Measurements from ENCODE around the gene CDCA4.

The CDCA4 gene

DNA sequence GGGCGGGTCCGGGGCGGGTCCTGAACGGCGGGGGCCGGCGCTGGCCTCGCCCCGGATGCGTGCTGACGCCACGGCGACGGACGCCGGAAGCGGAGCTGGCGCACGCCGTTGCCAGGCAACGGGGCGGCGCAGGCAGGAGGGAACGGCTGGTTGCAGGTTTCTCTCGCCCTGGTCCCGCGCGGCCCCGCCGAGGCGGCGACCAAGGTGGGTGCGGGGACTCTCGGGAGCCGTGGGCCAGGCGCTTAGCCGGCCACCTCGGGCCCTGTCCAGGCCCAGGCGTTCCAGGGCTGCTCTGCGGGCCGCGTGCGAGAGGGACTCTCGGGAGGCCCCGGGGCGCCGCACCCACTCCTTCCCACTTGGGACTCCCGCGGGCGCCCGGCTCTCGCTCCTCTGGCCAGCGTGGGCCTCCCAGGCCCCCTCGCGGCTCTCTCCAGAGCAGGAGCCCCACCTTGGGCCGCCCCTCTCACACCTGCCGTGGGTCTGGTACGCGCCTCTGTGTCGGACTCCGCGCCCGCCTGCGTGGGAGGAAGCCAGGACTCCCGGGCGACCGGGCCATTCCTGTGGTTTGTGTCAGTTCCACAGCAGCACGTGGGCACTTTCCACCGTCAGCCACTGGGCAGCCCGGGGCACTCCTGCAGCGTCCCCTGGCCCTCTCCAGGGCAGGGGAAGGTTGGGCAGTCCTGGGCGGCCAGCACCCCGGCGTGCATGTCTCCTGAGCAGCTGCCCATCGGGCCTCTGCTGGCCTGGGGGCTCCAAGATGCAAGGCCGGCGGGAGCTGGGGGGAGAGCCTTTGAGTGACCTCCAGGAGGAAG lies 35.0 kb downstream of the CDCA4 start, which contains the start of gene CLBA1:
CLBA1 (plus strand) TSS at position 114 of the 812 bp plus-strand sequence; CDS start at position 758, 644 bp downstream.
- peak; percentile 93 for DNase-seq

DNA sequence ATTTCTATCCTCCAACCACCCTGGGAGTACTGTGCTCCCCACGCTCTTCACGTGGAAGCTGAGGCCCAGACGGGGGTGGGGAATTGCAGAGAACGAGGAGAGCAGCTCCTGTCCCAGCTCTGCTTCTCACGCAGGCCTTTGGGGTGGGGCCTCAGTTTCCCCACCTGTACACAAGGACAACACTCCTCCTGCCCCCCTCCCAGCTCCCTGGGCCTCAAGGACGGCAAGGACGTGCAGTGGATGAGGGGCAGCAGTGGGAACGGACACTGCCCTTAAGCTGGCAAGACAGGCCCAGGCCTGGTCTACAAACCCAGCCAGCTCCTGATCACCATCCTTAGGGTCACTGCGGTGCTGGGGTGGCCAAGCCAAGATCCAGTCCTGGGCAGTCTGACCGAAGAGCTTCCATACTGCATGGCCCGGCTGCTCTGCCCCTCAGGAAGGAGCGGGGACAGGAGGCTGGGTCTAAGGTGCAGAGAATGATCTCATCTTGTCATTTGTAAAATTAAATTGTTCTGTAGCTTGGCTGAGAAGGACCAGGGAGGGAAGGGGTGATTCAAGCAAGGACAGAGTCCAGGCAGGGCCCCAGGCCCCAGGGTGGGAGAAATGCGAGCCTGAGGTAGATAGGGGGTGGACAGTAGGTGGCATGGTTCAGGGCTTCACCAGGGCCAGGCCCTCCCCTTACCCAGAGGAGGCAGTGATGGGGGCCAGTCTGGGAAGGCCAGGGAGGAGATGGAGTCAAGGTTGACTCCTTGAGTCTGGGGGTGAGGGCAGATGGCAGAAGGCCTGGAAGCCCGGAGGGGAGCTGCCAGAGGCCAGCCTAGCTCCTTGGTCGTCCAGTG lies 36.6 kb downstream of the CDCA4 start:
- DNase-seq = no peak

DNA sequence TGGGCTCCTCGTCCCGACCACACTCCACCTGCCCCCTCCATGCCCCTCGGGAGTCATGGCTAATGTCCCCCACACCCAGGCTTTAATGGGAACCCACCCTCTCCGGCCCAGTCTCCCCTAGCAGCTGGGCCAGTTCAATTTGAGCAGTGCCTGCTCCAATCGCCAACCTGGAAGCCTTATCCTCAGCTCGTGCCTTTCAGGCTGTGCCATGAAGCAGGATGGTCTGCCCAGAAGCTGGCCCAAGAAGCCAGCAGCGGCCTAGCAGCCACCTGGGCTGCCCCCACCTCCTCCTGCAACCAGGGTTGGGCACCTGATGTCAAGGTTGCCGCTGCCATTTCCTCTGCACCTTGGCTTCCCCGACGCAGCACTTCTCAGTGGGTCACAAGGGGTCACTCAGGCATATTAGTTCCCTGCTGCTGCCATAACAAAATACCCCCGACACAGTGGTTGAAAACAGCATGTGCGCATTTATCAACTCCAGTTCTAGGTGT lies 37.6 kb downstream of the CDCA4 start:
- DNase-seq = no peak

DNA sequence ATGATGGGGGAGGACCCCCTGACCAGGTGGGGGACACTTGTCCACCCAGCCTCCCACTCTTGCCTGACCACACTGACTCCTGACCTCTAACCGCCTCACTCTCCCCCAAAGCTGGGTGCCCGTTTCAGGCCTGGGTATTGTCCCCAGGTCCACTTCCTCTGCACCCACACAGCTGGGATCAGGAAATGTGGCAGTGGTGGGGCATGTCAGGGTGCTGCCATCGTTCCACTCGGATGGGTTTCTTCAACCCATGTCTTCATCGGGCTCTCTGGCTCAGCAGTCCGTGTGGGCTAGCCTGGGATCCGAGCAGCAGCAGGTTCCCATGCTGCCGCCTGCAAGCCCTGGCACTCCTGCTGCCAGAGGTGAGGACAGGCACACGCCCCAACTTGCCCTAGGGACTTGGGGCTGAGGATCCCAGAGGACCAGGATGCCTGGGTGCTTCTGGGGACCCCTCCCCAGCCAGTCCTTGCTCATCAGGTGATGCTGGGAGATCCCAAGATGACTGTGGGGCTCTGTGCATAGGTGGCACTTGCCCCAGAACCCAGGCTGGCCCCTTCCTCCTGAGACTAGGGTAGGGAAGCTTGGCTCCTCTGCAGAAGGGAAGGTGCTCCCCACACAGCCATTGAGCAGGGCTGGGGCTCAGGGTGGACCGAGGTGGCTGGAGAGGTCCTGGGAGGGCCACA lies 38.2 kb downstream of the CDCA4 start:
- no peak for DNase-seq

DNA sequence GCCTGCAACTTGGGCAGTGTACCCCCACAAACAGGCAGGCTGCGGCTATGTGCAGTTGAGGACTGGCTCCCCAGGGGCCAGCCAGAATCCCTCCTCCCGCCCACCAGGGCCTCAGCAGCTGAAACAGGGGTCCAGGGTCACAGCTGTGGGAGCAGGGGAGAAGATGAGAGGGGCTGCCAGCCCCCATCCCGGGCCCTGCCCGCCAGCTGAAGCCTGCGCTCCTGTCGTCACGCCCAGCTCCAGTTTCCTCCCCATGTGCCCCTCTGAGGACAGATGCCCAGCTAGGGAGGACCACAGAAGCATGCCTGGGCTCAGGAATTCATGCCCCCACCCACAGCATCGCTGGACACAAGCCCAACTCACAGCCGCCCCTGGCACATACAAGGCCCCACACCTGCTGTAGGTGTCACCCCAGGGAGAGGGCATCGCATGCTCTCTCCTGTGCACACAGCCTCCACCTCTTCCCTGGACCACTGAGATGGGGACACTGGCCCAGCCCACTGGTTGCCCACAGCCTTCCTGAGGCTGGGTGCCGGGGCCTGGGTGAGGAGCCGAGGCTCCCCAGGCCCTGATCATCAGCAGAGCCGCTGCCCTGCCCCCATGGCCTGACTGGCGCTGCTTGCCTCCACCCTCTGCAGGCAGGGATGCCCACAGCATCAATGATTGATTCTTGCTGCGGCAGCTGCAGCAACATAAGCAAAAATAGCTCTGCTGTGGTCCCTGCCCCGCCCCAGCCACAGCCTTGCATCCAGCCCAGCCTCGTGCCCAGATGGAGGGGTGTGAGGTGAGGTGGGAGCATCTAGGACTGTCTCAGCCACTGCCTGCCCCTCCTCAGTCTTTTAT lies 39.0 kb downstream of the CDCA4 start:
- DNase-seq = no peak

DNA sequence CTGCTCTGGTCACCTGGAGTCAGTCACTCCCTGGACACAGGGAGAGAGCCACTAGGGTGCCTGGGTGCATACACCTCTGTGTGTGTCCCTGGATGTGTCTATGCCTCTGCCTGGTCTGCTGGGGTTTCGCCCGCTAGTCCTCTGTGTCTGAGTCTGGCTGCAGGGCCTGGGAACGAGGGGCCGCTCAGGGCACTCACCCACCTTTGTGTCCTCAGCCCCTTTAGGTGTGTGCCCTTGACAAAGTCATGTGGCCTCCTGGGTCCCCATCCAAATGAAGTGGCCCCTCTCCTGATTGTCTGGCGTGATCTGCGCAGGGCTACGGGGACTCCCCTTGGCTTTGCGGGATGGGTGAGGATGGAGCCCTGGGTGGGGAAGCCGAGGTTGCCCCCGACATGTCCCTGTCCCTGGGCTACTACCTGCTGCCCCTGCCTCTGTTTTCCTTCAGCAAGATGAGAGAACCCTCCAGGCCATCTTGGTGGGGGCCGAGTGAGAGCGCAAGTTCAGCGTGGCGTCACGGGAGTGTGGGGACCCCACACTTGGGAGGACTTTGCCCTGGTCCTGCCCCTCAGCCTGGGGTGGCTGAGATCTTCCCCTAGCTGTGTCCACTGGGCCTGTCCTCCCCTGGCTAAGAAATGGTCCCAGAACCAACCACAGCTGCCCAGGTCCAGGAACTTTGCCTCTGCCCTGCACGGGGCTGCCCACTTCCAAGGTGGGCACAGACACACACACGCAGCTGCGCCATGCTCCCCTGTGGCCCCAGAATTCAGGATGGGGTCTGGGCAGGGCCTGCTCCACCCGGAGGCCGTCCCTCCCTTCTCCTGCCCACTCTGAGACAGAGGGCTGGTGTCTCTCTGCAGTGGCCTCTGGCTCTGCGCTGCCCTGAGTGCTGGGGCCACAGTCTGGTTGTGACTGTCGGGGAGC lies 40.0 kb downstream of the CDCA4 start:
- DNase-seq = no peak

DNA sequence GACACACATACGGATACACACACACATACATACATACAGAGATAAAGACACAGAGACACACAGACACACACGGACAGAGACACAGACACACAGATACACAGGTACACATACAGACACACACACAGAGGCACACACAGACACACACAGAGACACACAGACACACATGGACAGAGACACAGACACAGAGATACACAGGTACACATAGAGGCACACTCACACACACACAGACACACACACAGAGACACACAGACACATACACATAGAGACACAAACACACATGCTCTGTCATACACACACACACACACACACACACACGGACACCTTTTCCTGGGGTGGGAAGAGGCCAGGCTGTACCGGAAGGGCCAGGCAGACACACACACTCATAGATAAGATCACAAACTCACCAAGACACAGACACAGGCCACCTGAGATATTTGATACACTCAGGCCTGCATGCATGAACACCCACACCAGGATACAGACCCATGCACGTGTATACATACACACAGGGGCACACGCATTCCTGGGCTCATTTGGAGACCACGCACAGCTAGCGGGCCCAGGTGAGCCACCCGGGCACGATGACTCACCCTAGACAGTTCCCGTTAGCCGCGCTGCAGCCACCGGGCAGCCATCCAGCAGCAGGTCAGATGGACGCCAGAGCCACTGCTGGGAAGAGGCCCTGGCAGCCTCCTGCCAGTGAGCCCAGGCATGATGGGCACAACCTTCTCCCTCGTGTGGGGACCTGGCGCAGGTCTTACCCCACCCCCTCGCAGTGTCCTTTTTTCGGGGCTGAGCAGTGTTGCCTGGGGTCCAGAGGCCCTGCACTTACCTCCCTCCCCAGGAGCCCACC lies 40.9 kb downstream of the CDCA4 start:
- DNase-seq = no peak

DNA sequence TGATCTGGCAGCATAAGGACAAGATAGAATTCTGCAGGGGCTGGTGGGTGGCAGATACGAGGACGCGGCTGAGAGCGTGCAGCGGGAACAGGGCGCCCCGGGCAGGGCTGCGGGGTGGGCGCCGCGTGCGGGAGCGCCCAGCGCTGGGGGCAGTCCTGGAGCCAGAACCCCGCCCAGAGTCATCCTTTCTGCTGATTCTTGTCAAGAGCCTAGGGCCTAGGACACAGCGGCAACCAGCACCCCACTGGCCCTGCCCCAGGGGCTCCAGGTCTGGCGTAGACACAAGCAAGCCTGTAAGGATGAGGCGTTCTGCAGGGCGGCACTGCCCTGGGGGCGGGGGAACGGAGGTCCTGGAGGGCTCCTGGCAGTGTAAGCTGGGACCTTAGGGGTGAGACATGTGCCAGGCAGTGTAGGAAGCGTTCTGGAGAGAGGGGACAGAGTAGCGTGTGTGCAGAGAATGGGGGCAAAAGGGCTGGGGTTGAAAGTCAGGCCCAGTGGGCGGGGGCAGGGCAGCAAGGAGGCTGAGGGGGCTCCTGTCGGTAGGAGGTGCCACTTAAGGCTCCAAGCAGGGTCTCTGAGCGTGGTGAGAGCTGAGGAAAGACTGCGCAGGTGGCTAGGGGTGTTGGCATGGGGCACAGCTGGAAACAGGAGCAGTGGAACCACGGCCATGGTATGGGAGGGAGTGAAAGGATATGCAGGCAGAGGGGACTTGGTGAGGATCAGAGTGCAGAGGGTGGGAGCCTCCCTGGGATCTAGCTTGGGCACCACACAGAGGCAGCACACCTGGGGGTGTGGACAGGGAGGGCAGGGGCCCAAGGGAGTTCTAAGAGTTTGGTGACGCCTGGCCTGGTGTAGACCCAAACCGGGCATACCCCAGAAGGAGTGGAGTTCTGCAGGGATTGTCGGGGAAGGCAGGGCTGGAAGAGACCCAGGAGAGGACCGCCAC lies 41.9 kb downstream of the CDCA4 start:
- DNase-seq = peak; percentile 27

DNA sequence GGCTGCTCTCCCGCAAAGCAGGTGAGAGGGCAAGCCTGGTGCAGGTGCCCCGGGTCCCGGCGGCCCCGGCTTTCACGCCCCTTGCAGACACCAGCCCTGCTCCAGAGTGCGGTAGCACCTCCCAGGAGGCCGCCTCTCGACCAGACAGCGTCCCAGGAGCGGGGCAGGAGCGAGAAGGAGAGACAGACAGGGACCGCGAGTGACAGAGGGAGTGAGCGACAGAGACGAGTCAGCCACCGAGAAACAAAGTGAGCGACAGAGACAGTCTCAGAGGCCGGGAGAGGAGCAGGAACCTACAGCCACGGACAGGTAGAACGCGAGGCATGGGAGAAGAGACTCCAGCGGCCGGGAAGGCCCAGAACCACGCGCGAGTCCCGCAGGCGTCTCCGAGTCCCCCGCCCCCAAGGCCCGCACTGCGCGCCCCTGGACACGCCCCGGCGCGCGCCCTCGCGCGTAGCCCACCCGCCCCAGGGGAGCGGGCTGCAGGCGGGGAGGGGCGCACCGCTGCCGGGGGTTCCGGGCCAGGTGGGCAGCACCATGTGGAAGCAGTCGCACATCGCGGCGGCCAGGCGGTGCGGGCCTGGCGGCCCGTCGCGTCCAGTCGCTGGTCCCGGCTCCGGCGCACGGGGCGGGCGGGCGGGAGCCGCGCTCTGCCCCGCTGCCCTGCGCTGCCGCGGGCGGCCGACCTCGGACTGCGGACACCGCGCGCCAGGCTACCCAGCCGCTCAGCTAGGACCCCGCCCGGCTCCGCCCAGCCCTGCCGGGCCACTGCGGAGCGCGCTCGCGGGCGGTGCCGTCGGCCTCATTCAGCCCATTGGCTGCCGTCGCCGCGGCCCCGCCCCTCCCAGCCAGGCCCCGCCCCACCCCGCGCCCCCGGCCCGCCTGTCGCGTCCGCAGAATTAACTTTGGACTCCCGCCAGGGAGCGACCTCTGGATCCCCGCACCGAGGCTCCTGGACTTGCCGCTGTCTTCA lies 42.9 kb downstream of the CDCA4 start, which contains the start of gene AHNAK2:
AHNAK2 (minus strand) TSS at position 694 of the 973 bp plus-strand sequence; CDS start at position 557, 137 bp downstream.
- peak; percentile 88 for DNase-seq

DNA sequence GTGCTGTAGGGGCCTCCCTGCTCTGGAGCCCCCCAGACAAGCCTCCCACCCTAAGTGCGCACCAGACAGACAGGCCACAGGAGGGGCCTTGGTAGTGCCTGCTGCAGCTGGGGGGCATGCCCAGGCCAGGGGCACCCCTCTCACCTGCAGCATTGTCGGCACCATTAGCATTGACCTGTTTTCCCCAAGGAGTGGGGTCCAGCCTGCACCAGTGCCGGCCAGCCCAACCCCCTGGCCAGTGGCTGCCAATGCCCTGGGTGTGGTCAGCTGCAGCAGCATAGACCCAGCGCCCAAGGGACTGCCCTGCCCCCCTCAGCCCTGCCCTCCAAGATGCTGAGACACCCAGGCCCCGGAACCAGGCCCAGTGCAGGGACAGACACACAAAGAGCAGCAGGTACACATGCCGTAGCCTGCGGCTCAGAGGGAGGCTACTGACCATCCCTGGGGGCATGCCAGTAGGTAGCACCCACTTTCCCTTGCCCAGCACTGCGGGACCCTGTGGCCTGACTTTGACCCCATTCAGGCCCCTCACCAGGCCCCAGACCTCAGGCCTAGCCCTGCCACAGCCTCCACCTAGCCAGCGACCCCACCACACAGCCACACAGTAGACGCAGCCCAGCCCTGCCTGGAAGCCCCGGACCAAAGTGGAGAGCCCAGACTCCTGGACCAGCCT lies 43.7 kb downstream of the CDCA4 start:
- DNase-seq = no peak

DNA sequence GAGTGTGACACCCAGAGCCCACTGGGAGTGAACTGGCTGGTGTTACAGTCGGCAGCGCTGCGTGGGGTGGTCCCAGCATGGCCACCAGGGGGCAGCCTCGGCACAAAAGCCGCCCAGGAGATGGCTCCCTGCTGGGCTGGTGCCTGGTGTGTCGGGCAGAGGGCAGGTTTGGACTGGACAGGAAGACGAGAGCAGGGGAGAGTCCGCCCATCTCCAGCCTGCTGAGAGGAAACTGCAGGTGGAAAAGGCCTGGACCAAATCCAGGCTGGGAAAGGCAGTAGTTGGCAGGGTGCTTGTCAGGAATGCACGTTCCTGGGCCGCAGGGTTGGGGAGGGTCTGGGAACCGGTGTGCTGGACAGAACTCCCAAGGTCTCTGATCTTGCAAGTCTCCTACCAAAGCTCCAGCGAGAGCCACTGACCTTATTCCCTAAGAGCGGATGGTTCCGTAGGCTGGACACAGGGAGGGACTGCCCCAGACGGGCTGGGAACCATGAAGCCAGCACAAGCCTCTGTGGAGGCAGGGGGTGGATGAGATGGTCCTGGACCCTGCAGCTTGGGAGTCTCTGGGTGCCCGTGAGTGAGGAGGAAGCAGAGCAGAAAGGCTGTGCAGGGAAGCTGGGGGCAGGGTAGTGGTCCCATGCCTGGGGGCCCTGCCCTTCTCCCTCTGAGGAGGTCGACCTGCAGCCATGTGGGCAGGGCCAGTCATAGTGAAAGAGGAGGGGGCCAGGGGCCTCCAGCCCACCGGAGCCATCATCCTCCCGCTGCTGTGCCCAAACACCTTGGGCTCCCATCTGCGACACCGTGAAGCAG lies 44.5 kb downstream of the CDCA4 start:
- peak; percentile 88 for DNase-seq

DNA sequence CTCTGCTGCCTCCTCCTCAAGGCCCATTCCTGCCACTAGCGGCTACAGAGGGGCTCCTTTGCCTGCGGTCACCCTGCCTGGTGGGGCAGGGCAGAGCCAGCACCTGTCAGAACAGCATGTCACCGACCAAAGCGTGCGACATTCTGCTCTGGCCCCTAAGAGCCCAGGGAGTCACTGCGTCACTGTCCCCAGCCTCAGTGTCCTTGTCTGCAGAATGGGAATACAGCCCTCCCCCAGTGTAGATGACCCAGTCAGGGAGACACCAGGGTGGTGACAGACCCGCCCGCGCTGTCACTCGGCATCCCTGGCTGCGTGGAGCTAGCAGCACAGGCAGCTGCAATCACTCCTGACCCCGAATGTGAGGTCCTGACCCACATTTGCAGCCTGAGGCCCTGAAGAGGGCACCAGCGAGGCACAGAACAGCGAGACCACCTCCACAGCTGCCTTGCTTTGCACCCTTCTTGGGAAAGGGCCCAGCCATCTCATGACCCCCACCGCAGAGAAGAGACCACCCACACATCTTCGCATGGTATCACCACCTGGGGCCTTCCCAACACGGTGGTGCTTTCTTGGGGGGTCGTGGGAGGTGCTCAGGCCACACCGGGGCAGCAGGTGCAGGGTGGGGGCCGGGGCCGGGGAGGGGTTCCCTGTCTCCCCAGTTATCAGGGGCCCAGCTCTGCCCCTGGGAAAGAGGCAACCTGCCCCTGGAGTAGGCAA lies 45.2 kb downstream of the CDCA4 start:
- DNase-seq = peak; percentile 60

DNA sequence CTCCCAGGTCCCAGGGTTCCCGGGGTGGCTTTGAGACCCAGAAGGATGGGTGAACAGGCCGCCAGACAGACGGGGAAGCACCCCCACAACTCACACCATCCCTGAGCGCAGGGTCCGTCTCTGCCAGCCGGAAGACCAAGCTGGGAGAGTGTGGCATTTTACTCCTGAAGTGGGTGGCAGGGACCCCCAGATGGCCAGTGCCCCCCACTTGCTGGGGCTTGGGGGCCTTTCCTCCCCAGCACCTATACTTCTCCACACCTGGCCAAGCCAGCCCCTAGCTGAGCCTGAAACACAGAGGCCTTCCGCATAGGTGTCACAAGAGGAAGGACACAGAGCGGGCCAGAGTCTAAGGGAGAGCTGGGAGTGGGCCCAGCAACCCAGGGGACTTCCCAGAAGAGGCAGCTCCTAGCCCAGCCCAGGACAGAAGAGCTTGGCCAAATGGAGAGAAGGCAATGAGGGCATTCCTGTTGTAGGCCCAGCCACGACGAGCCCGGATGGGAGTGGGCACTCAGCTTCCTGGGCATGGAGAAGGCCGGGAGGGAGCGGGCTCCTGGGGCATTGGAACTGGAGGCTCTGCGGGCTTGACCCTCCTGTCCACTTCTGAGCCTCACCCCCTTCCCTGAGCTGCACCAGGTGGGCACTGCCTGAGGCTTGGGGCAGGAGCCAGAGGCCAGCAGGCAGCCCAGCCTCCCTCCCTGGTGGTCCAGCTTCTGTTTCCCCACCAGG lies 46.1 kb downstream of the CDCA4 start:
- no peak for DNase-seq

DNA sequence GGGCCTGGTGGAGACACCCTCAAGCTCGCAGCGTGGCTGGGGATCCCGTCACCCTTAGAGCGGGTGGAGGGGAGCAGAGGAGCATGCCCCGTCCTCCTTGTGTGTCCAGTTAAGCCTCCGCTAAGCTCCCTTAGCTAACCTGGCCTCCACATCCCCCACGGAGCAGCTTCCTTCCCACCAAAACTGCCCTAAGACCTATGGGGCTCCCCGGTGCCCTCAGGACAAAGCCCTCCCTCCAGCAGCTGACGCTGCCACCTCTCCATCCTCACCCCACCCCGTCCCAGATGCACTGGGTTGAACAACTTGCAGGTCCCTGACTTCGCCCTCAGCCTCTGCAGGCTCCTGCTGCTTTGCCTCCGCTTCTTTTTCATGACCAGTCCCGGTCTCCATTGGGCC lies 46.7 kb downstream of the CDCA4 start:
- DNase-seq = no peak

Measured in hematopoietic multipotent progenitor cell treated with erythropoietin and hydrocortisone succinate and interleukin-3 and kit ligand, for 6 days (in vitro differentiated cells).